Neutrophil (primary cell): Measurements from ENCODE around the gene DMD.

Source experiments
- H3K27ac ChIP-seq: fragments of 200-600 bp; sonication (generic); 2 replicates; pipeline ENCODE4 v1.5.1; 2016; ENCODE audit warnings: mild to moderate bottlenecking, moderate library complexity
- H3K27me3 ChIP-seq: fragments of 200-600 bp; sonication (generic); 2 replicates; pipeline ENCODE4 v1.6.0; 2016; ENCODE audit warnings: mild to moderate bottlenecking
- H3K36me3 ChIP-seq: fragments of 200-600 bp; sonication (generic); 2 replicates; pipeline ENCODE4 v1.5.1; 2017
- H3K4me1 ChIP-seq, 2 experiments: fragments of 200-600 bp in 1 of 2; sonication (generic) in 1 of 2; 1 replicate in 1 of 2; 2 replicates in 1 of 2; pipeline versions ENCODE4 v1.5.1 to v1.6.1; 2013 to 2016; ENCODE audit warnings: low read depth in 1 of 2, low read length in 1 of 2, mild to moderate bottlenecking in 1 of 2, moderate library complexity in 1 of 2; ENCODE audit not compliant: control insufficient read depth in 1 of 2, insufficient read depth in 1 of 2
- H3K4me3 ChIP-seq, 2 experiments: fragments of 200-600 bp in 1 of 2; sonication (generic) in 1 of 2; 1 replicate in 1 of 2; 2 replicates in 1 of 2; pipeline ENCODE4 v1.5.1; 2013 to 2016; ENCODE audit warnings: low read depth in 1 of 2, low read length in 1 of 2, mild to moderate bottlenecking in 1 of 2, moderate library complexity in 1 of 2
- H3K9me3 ChIP-seq: fragments of 200-600 bp; sonication (generic); 2 replicates; pipeline ENCODE4 v1.5.1; 2016
- TF ChIP-seq, protein P1 (sequence below): fragments of 200-600 bp; sonication (generic); IDR thresholded peaks from 2 replicates; pipeline ENCODE4 v1.5.1; 2016; ENCODE audit warnings: antibody characterized with exemption

DMD gene

DNA sequence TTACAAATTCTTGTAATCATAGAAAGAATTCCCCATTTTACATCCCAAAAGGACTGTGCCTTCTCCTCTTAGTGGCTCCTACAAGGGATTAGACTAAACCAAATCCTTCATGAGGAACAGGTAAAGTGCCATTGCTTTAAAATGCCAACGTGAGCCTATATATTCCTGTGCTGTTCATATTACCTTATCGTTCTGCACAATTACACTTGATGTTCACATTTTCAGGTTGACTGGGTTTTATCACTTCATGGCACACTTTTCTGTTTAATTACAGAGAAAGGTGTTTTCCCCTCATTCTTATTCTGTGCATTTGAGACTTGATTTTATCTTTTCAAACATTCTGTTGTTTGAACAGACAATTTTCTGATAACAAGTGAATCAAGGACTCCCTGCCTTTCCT, 1493.9 kb downstream of the DMD start:
- H3K36me3 ChIP-seq: no peaks in the 10 kb centered on the region
- no peak overlapping the region for H3K4me3 ChIP-seq
- no peaks in the 10 kb centered on the region for H3K27me3 ChIP-seq
- H3K9me3 ChIP-seq: no peaks in the 10 kb centered on the region
- no peak overlapping the region for H3K27ac ChIP-seq
- TF ChIP-seq, protein P1, sequence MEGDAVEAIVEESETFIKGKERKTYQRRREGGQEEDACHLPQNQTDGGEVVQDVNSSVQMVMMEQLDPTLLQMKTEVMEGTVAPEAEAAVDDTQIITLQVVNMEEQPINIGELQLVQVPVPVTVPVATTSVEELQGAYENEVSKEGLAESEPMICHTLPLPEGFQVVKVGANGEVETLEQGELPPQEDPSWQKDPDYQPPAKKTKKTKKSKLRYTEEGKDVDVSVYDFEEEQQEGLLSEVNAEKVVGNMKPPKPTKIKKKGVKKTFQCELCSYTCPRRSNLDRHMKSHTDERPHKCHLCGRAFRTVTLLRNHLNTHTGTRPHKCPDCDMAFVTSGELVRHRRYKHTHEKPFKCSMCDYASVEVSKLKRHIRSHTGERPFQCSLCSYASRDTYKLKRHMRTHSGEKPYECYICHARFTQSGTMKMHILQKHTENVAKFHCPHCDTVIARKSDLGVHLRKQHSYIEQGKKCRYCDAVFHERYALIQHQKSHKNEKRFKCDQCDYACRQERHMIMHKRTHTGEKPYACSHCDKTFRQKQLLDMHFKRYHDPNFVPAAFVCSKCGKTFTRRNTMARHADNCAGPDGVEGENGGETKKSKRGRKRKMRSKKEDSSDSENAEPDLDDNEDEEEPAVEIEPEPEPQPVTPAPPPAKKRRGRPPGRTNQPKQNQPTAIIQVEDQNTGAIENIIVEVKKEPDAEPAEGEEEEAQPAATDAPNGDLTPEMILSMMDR: no peak
- H3K4me1 ChIP-seq: no peaks in the 10 kb centered on the region

DNA sequence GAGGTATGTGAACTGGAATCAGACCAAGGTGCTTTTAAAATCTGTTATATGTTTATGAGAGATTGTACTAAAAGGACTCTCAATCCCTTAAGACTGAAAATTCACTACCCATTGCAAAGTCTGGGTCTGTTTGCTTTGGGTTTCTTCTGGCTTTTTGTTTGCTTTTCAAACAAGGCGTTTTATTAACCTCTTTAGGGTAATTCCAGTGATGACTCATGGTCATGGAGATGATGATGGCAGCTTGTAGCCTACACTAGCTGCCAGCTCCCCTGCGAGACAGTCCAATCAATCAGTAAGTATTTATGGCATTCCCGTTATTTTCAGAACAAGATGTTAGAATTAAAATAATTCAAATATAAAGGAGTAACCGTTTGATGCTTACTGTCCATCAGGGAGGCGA, 1495.7 kb downstream of the DMD start:
- TF ChIP-seq, protein P1: no peak
- no peak overlapping the region for H3K27ac ChIP-seq
- no peaks in the 10 kb centered on the region for H3K36me3 ChIP-seq
- no peak overlapping the region for H3K4me3 ChIP-seq
- no peaks in the 10 kb centered on the region for H3K9me3 ChIP-seq
- no peaks in the 10 kb centered on the region for H3K4me1 ChIP-seq
- no peaks in the 10 kb centered on the region for H3K27me3 ChIP-seq

DNA sequence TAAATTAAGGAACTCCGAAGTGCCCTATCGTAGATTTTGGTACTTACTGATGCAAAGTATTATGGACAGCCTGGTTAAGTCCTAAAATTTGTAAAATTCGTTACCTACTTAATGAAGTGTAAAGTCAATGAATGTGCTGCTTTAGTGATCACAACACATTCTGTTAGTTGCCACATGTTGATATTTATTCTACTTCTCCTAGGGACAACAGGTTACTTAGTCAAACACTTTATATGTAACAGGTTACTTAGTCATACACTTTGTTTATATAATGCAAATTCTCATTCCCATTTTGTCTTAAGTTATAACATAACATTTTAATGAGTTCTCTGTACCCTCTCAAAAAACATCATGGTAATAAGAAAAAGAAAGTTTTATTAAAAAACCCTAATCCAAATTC, 1496.6 kb downstream of the DMD start:
- TF ChIP-seq, protein P1: no peak
- Histone ChIP-seq H3K4me1 (no peaks in the 10 kb centered on the region), H3K27ac (no peak overlapping the region), H3K4me3 (no peak overlapping the region), H3K9me3 (no peaks in the 10 kb centered on the region), H3K36me3 (no peaks in the 10 kb centered on the region), H3K27me3 (no peaks in the 10 kb centered on the region)

DNA sequence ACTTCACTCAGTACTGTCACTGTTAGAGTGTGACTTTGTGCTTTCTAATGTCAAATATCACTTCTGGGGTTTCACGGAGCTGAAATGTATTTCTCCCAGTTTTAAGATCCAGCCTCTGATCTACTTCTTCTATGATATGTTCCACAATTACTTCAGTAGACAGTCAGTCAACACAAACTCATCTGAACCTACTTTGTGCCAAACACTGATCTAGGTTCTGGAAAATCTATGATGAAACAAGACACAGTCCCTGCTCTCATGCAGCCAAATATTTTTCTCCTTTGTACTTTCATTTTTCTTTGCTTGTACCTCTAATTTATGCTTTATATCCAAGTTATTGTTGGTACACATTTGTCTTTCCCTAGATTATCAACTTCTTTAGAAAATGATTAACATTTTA, 1498.2 kb downstream of the DMD start:
- no peaks in the 10 kb centered on the region for H3K36me3 ChIP-seq
- no peak overlapping the region for H3K27ac ChIP-seq
- H3K9me3 ChIP-seq: no peaks in the 10 kb centered on the region
- no peak overlapping the region for H3K4me3 ChIP-seq
- H3K4me1 ChIP-seq: no peaks in the 10 kb centered on the region
- TF ChIP-seq, protein P1: no peak
- no peaks in the 10 kb centered on the region for H3K27me3 ChIP-seq

DNA sequence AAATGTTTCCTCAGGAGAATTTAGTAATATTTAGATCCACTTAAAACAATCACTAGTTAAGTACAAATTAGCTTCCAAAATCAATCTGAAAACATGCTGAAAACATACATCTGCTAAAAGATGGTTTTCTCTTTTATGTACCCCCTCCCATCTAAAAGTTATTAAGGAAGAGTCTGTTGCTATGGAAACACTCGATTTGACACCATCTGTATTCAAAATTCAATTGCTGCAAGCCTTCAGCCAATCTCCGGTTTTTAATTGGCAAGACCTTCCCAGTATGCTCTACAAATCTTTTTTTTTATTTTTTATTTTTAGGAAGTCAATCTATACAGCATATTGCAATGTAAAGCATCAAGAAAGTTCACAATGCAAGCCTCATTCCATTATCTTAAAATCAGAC, 1500.2 kb downstream of the DMD start:
- H3K9me3 ChIP-seq: no peaks in the 10 kb centered on the region

More for the DNA sequence above, 1500.2 kb downstream of the DMD start:
- no peak overlapping the region for H3K27ac ChIP-seq
- no peak overlapping the region for H3K4me3 ChIP-seq
- no peaks in the 10 kb centered on the region for H3K36me3 ChIP-seq
- H3K4me1 ChIP-seq: no peaks in the 10 kb centered on the region
- TF ChIP-seq, protein P1: no peak
- H3K27me3 ChIP-seq: no peaks in the 10 kb centered on the region
